PC-3 (cell line): ENCODE measurements around the gene GLS. TPM values are rescaled to one million over a fixed set of nuclear protein-coding genes. Genes with fewer than 3 reads are reported as not detected.
A peak's percentile ranks its signal among the peaks of the same experiment; 100 is the strongest.
"Not testable (repeated sequence)": the region's sequence is repeated elsewhere in the genome, so short reads cannot be mapped to it uniquely, and the experiment has no call there.

Experiments used
- ATAC-seq: fragments of 200-7000 bp; cut with Tn5 transposase; 2 replicates; pipeline ENCODE4 v1.9.1; 2020; ENCODE audit warnings: mild to moderate bottlenecking, moderate library complexity
- BruUV-seq: library from RNA; stranded (reverse); fragments of 400-500 nt; replicated peaks from 2 replicates; lab custom pipeline; 2021; lab: Mats Ljungman, UMichigan
- CTCF ChIA-PET: fragments of 300-600 bp; sonication (Branson Sonifier 250); formaldehyde crosslinking; loops from one replicate; lab custom pipeline; 2022; ENCODE audit warnings: antibody characterized with exemption; lab: Charles Lee
- POLR2A ChIA-PET: fragments of 300-600 bp; sonication (Branson Sonifier 250); formaldehyde crosslinking; loops from one replicate; lab custom pipeline; 2022; ENCODE audit warnings: antibody characterized with exemption; ENCODE audit not compliant: unreplicated experiment; lab: Charles Lee
- DNase-seq: peaks from one replicate; pipeline ENCODE4 v3.0.0-alpha.2; 2015
- H2AFZ ChIP-seq: fragments of 300-600 bp; sonication (generic); 2 replicates; pipeline ENCODE4 v1.6.0; 2016; ENCODE audit warnings: antibody characterized with exemption, low read length
- H3F3A ChIP-seq: fragments of 300-600 bp; sonication (generic); one replicate; pipeline ENCODE4 v1.6.0; 2017; ENCODE audit warnings: antibody characterized with exemption, low read length, control low read depth, mild to moderate bottlenecking; ENCODE audit not compliant: unreplicated experiment
- H3K27ac ChIP-seq: fragments of 300-600 bp; sonication (generic); 2 replicates; pipeline ENCODE4 v1.5.1; 2016; ENCODE audit warnings: mild to moderate bottlenecking, low read length
- H3K27me3 ChIP-seq: fragments of 300-600 bp; sonication (generic); 2 replicates; pipeline ENCODE4 v1.6.1; 2016; ENCODE audit warnings: low read length, mixed read lengths
- H3K36me3 ChIP-seq: fragments of 300-600 bp; sonication (generic); 2 replicates; pipeline ENCODE4 v1.6.1; 2016; ENCODE audit warnings: low read depth, mixed run types, low read length, mixed read lengths
- H3K4me1 ChIP-seq: fragments of 300-600 bp; sonication (generic); 2 replicates; pipeline ENCODE4 v1.5.1; 2016; ENCODE audit warnings: low read length; ENCODE audit not compliant: insufficient read depth
- H3K4me2 ChIP-seq: fragments of 300-600 bp; sonication (generic); 2 replicates; pipeline ENCODE4 v1.6.0; 2016; ENCODE audit warnings: low read length
- H3K4me3 ChIP-seq: fragments of 300-600 bp; sonication (generic); 2 replicates; pipeline ENCODE4 v1.5.1; 2016; ENCODE audit warnings: mild to moderate bottlenecking, low read length, mixed read lengths
- H3K79me2 ChIP-seq: fragments of 300-600 bp; sonication (generic); 2 replicates; pipeline ENCODE4 v1.6.1; 2017; ENCODE audit warnings: low read length, mixed read lengths
- H3K9ac ChIP-seq: fragments of 300-600 bp; sonication (generic); 2 replicates; pipeline ENCODE4 v1.6.0; 2016; ENCODE audit warnings: mild to moderate bottlenecking, low read length
- H3K9me2 ChIP-seq: fragments of 300-600 bp; sonication (generic); replicated peaks from 2 replicates; pipeline ENCODE4 v1.6.1; 2016; ENCODE audit warnings: mixed run types, low read length, mixed read lengths
- H3K9me3 ChIP-seq: fragments of 300-600 bp; sonication (generic); 2 replicates; pipeline ENCODE4 v1.6.1; 2016; ENCODE audit warnings: low read length, mixed read lengths
- H4K20me1 ChIP-seq: fragments of 300-600 bp; sonication (generic); 2 replicates; pipeline ENCODE4 v1.6.1; 2016; ENCODE audit warnings: low read length, mixed read lengths
- CTCF ChIP-seq: fragments of 300-600 bp; sonication (generic); conservative IDR thresholded peaks from 2 replicates; pipeline ENCODE4 v1.5.1; 2017; ENCODE audit warnings: antibody characterized with exemption, low read depth, mild to moderate bottlenecking, low read length
- EZH2 ChIP-seq: fragments of 300-600 bp; sonication (generic); IDR thresholded peaks from one replicate; pipeline ENCODE4 v1.6.1; 2017; ENCODE audit warnings: antibody characterized with exemption, mild to moderate bottlenecking, low read length; ENCODE audit not compliant: unreplicated experiment
- EZH2phosphoT487 ChIP-seq: fragments of 300-600 bp; sonication (generic); IDR thresholded peaks from 2 replicates; pipeline ENCODE4 v1.6.1; 2018; ENCODE audit warnings: mild to moderate bottlenecking, antibody characterized with exemption, low read length, borderline replicate concordance
- intact Hi-C: fragments of 100-400 bp; cut with micrococcal nuclease; formaldehyde crosslinking; loops from 2 replicates; pipeline ENCODE4 v1.9.0; 2023
- total RNA-seq: library from RNA; depleted of rRNA; stranded (reverse); fragments of >200 nt; gene quantifications from 2 replicates; pipeline ENCODE4 v1.2.3, GENCODE V29; 2014

The GLS gene
- total RNA-seq, 1 experiment from 2014 or later, result 67.4 TPM

- Histone ChIP-seq H3K4me2 (peak overlapping the region; percentile 88), H3F3A (no peaks in the 10 kb centered on the region), H3K4me1 (peaks cover 37% of the 10 kb centered on the region), H3K9me2 (no peaks in the 10 kb centered on the region), H3K79me2 (peaks cover 74% of the 10 kb centered on the region), H3K27ac (peak overlapping the region; percentile 11), H3K4me3 (peak overlapping the region; percentile 80), H3K9me3 (no peaks in the 10 kb centered on the region), H3K27me3 (no peaks in the 10 kb centered on the region), H3K9ac (peak overlapping the region; percentile 86), H3K36me3 (peaks cover 8% of the 10 kb centered on the region; the same call in 1 of the 2 replicates), H2AFZ (no peak overlapping the region), H4K20me1 (peaks cover 52% of the 10 kb centered on the region)
- DNase-seq (peak; percentile 35), ATAC-seq (no peak)
- TF ChIP-seq EZH2phosphoT487, result no peak
- TF ChIP-seq EZH2, result no peak
- TF ChIP-seq CTCF, result no peak
- ChIA-PET POLR2A (interaction anchor here (0.6 kb wide), 1 partner anchor 137 kb away, joined by 5 read pairs; no protein-coding TSS in a partner anchor), CTCF (interaction anchor here (0.6 to 0.7 kb wide), 2 partner anchors 36 to 45 kb away, joined by 3 to 4 read pairs; no protein-coding TSS in a partner anchor)
- BruUV-seq, result no TSS peak
- intact Hi-C loops, result loop anchor here (5.0 kb wide), 1 partner anchor 129 kb away; the partner anchor contains the start of gene STAT1
These were observed 2.4 kb downstream of the GLS start for GRCh38 chr2:190882856-190883582.

- H3F3A ChIP-seq, H3K27ac ChIP-seq, H3K9me3 ChIP-seq, BruUV-seq, CTCF ChIA-PET, H2AFZ ChIP-seq, H3K4me3 ChIP-seq, H3K9me2 ChIP-seq, DNase-seq, ATAC-seq, H3K9ac ChIP-seq, intact Hi-C loops, H3K27me3 ChIP-seq: not testable (repeated sequence)
- peak overlapping the region; percentile 23; the same call in 1 of the 2 replicates for H3K4me2 ChIP-seq
- H3K36me3 ChIP-seq, result peaks cover 14% of the 10 kb centered on the region; the same call in 1 of the 2 replicates
- H4K20me1 ChIP-seq, result peaks cover 77% of the 10 kb centered on the region
- peaks cover 100% of the 10 kb centered on the region for H3K79me2 ChIP-seq
- peaks cover 33% of the 10 kb centered on the region for H3K4me1 ChIP-seq
- POLR2A ChIA-PET, result interaction anchor here (0.6 kb wide), 1 partner anchor 36 kb away, joined by 3 read pairs; no protein-coding TSS in a partner anchor
These were observed 5.2 kb downstream of the GLS start for GRCh38 chr2:190885844-190886243.

GRCh38 chr2:190887089-190887488 lies 6.5 kb downstream of the GLS start:
- Histone ChIP-seq H3K27me3 (no peaks in the 10 kb centered on the region), H3K9me3 (no peaks in the 10 kb centered on the region), H4K20me1 (peaks cover 82% of the 10 kb centered on the region), H2AFZ (no peak overlapping the region), H3K4me1 (peaks cover 33% of the 10 kb centered on the region), H3K27ac (no peak overlapping the region), H3K79me2 (peaks cover 100% of the 10 kb centered on the region), H3F3A (no peaks in the 10 kb centered on the region), H3K9ac (no peak overlapping the region), H3K9me2 (no peaks in the 10 kb centered on the region), H3K4me2 (peak overlapping the region; percentile 0), H3K36me3 (peaks cover 14% of the 10 kb centered on the region; the same call in 1 of the 2 replicates), H3K4me3 (no peak overlapping the region)
- ChIA-PET POLR2A (no interaction called here), CTCF (no interaction called here)
- ATAC-seq (peak; percentile 37), DNase-seq (peak; percentile 52)
- no TSS peak for BruUV-seq
- TF ChIP-seq EZH2 (no peak), CTCF (no peak), EZH2phosphoT487 (no peak)
- intact Hi-C loops, result no loop called here
